ENCODE measurements around the gene HEBP2. TPM values are rescaled to one million over a fixed set of nuclear protein-coding genes. Genes with fewer than 3 reads are reported as not detected.

The HEBP2 gene
- total and polyA plus RNA-seq, 2 donors from 2014 or later, result 62.6 to 66.5 TPM

GRCh38 chr6:138446821-138447220, 42.8 kb downstream of the HEBP2 start:
- Histone ChIP-seq H3K9ac (ENCODE audit: low read length in 3 of 3) (no peak overlapping the region), H3K36me3 (ENCODE audit: control insufficient read depth in 2 of 3, insufficient read depth in 3 of 3, low read length in 3 of 3) (peaks cover 0 to 14% (median 0%) of the 10 kb centered on the region in 3 donors), H3K9me3 (ENCODE audit: control insufficient read depth in 2 of 3, insufficient read depth in 1 of 3, low read length in 3 of 3) (no peaks in the 10 kb centered on the region), H3K27ac (ENCODE audit: low read depth in 2 of 2, low read length in 2 of 2) (no peak overlapping the region), H3K4me1 (ENCODE audit: control insufficient read depth in 2 of 3, insufficient read depth in 2 of 3, low read depth in 1 of 3, low read length in 3 of 3) (no peaks in the 10 kb centered on the region), H3K27me3 (ENCODE audit: control insufficient read depth, insufficient read depth, low read length) (no peaks in the 10 kb centered on the region), H3K4me3 (ENCODE audit: low read length in 3 of 3) (no peak overlapping the region)
- intact Hi-C loops (cut with DNase I), result no loop called here
- no peak for FAIRE-seq
- DNase-seq, result no peak
- TF ChIP-seq CTCF (IDR thresholded peaks at IDR 0.05; ENCODE audit: borderline replicate concordance, extremely low read depth, insufficient read depth), result no peak

GRCh38 chr6:138450445-138450844, 46.4 kb downstream of the HEBP2 start:
- peaks cover 0 to 4% (median 0%) of the 10 kb centered on the region in 3 donors for H3K36me3 ChIP-seq (ENCODE audit: control insufficient read depth in 2 of 3, insufficient read depth in 3 of 3, low read length in 3 of 3)
- H3K27me3 ChIP-seq (ENCODE audit: control insufficient read depth, insufficient read depth, low read length), result no peaks in the 10 kb centered on the region
- no peak for FAIRE-seq
- no peaks in the 10 kb centered on the region for H3K9me3 ChIP-seq (ENCODE audit: control insufficient read depth in 2 of 3, insufficient read depth in 1 of 3, low read length in 3 of 3)
- intact Hi-C loops (cut with DNase I), result no loop called here
- no peak overlapping the region for H3K27ac ChIP-seq (ENCODE audit: low read depth in 2 of 2, low read length in 2 of 2)
- no peak overlapping the region for H3K4me3 ChIP-seq (ENCODE audit: low read length in 3 of 3)
- H3K4me1 ChIP-seq (ENCODE audit: control insufficient read depth in 2 of 3, insufficient read depth in 2 of 3, low read depth in 1 of 3, low read length in 3 of 3), result peaks cover 0 to 3% (median 0%) of the 10 kb centered on the region in 3 donors
- H3K9ac ChIP-seq (ENCODE audit: low read length in 3 of 3), result no peak overlapping the region
- no peak for DNase-seq
- TF ChIP-seq CTCF (IDR thresholded peaks at IDR 0.05; ENCODE audit: borderline replicate concordance, extremely low read depth, insufficient read depth), result no peak

- Histone ChIP-seq H3K27me3 (ENCODE audit: control insufficient read depth, insufficient read depth, low read length) (no peaks in the 10 kb centered on the region), H3K9me3 (ENCODE audit: control insufficient read depth in 2 of 3, insufficient read depth in 1 of 3, low read length in 3 of 3) (no peaks in the 10 kb centered on the region), H3K4me3 (ENCODE audit: low read length in 3 of 3) (no peak overlapping the region), H3K27ac (ENCODE audit: low read depth in 2 of 2, low read length in 2 of 2) (no peak overlapping the region), H3K9ac (ENCODE audit: low read length in 3 of 3) (no peak overlapping the region), H3K36me3 (ENCODE audit: control insufficient read depth in 2 of 3, insufficient read depth in 3 of 3, low read length in 3 of 3) (peaks cover 0 to 4% (median 0%) of the 10 kb centered on the region in 3 donors), H3K4me1 (ENCODE audit: control insufficient read depth in 2 of 3, insufficient read depth in 2 of 3, low read depth in 1 of 3, low read length in 3 of 3) (peaks cover 0 to 3% (median 0%) of the 10 kb centered on the region in 3 donors)
- intact Hi-C loops (cut with DNase I), result no loop called here
- no peak for TF ChIP-seq CTCF (IDR thresholded peaks at IDR 0.05; ENCODE audit: borderline replicate concordance, extremely low read depth, insufficient read depth)
- DNase-seq, result no peak
- no peak for FAIRE-seq
Observed at GRCh38 chr6:138451043-138451442, 47.0 kb downstream of the HEBP2 start.
